NCI-H748 (cell line): ENCODE data around the gene EHMT2.

Experiments
- DNase-seq: peaks from one replicate; lab custom pipeline; 2025; ENCODE audit not compliant: unreplicated experiment; lab: John Stamatoyannopoulos, UW

Gene EHMT2

GRCh38 chr6:31892821-31893220 is 4.7 kb downstream of the EHMT2 start:
- no peak for DNase-seq

DNA sequence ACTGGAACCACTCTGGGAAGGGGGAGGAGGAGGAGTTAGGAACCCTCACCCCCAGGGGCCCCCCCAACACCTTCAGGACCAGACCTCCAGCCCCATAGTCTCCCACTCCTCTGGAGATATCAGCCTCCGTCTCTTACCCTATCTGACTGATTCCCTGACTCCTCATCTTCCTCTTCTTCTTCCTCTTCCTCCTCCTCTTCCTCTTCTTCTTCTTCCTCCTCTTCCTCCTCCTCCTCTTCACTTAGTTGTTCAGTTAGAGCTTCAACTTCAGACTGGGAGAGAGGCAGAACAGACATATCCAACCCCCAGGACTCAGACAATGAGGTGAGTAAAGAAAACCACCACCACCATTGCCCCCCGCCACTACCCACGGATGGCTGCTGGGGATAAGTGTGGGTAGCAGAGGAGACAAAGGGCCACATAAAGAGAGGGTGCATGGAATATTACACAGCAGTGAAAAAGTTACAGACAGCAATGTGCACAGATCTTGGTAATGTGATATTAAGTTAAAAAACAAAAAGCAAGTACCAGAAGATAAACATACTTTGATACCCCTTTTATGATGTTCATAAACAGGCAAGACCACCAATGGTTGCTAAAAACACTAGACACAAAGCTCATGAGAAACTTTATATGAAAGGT is 8.0 kb downstream of the EHMT2 start:
- no peak for DNase-seq

- DNase-seq: no peak
These were observed 8.9 kb downstream of the EHMT2 start for GRCh38 chr6:31888276-31889258.

GRCh38 chr6:31887173-31888007 is 10.1 kb downstream of the EHMT2 start:
- DNase-seq: no peak

- no peak for DNase-seq
These were observed 10.9 kb downstream of the EHMT2 start for GRCh38 chr6:31886541-31886991.

- DNase-seq: no peak
These were observed 12.9 kb downstream of the EHMT2 start for GRCh38 chr6:31884528-31885035.

GRCh38 chr6:31883676-31884075 is 13.8 kb downstream of the EHMT2 start:
- DNase-seq: no peak

DNA sequence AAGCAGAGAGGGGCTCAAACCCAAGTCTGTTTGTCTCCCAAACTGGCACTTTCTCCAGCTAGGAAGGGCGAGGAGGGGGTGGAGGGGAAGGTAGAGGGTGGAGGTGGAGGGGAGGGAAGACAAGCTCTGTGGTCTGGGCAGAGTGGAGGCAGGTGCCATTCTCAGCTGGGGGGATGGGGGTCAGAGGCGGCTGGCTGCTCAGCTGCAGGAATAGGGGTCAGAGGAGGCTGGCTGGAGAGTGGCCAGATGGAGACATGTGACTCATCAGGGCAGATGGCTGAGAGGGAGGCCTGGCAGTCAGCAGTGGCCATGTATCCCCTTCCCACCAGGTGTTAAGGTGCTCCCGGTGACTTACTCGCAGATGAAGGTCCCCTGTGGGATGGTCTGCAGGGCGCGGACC is 15.2 kb downstream of the EHMT2 start:
- DNase-seq: no peak

DNA sequence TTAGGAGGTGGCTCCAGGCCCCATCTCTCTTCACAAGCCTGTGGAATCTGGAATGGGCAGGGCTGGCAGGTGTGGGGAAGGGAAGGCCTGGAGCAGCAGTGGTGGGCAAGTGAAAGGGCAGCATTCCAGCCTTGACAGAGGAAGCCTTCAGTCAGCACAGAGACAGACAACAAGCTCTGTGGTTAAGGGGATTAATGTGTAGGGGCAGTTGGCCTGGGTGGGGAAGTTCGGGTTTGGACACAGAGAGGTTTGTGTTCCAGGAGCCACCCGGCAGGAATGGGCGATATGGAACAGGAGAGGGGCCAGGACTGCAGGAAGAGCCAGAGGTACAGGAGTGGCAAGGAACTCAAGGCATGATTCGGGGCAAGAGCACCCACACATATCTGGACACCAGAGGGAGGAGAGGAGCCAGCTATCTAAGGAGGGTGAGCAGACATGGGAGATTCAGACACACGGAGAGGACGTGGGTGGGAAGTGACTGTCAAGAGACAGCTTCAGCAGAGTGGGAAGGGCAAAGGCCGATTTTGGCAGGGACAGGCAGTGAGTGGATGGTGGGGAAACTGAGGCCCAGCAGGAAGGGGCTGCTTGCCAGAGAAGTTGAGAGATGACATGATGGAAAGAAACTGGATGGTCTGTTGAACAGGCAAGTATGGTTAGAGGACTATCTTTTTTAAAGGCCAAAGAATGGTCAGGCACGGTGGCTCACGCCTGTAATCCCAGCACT is 16.2 kb downstream of the EHMT2 start:
- no peak for DNase-seq

- no peak for DNase-seq
These were observed 16.9 kb downstream of the EHMT2 start for GRCh38 chr6:31880616-31881015.

GRCh38 chr6:31879901-31880300 is 17.6 kb downstream of the EHMT2 start:
- DNase-seq: no peak

GRCh38 chr6:31879143-31879542 is 18.4 kb downstream of the EHMT2 start:
- DNase-seq: no peak

DNA sequence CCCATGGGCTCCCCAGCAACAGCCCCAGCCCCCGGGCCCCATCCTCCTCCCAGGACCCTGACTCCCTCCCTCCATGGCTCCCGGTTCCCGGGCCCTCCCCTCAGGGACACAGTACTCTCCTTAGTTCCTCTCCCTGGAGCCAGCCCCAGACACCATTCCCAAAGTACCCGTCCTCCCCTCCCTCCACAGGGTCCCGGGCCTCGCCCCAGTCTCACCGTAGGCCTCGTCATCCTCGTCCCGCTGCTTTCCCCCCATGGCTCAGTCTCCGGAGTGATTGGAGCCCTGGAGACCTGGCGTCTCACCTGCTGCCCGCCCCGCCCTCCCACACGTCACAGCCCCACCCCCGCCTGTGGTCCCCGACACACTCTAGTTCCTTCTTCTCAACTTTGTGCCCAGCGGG is 18.8 kb downstream of the EHMT2 start, which contains the start of gene SLC44A4:
SLC44A4 (minus strand) TSS at position 272 of the 400 bp plus-strand sequence; CDS start at position 255, 17 bp downstream.
- DNase-seq: no peak

DNA sequence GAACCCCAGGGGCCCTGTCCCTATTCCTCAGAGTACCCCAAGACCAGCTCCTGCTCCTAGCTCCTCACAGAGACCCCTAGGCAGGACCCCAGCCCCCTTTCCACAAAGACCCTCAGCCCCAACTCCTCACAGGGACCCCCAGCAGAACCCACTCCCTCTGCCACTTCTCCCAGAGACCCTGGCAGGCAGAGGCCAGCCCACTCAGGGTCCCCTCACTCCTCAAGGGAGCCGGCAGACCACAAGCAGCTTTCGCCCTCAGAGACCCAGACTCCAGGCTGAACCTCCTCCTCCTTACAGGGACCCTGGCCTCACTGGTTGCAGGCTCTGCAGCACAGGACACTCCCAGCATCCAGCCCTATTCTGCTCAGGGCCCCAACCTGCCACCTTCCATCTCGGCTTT is 19.3 kb downstream of the EHMT2 start:
- no peak for DNase-seq

DNA sequence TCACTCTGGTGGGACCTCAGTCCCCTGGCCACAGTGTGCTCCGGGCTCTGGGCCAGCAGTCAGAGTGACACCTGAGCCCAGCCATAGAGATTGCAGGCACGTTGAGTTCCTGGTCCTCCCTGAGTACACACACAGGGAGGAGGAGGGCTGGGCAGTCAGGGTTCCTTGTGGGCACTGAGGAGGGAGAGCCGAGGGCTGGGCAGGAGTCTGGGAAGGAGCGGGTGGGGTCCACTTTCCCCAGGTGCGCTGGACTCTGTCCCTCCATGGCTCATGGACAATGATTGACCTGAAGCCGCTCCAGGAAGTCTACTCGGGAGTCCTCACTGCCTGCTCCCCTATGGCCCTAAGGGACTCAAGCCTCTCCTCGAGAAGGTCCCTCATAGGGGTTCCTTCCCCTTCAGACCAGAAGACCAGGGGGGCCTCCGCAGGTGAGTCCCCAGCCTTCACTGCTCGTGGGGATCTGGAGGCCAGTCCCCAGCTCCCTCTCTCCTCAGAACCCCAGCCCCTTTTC is 19.8 kb downstream of the EHMT2 start:
- no peak for DNase-seq

- DNase-seq: no peak
These were observed 20.3 kb downstream of the EHMT2 start for GRCh38 chr6:31877125-31877650.

GRCh38 chr6:31876357-31876756 is 21.1 kb downstream of the EHMT2 start:
- DNase-seq: no peak

DNA sequence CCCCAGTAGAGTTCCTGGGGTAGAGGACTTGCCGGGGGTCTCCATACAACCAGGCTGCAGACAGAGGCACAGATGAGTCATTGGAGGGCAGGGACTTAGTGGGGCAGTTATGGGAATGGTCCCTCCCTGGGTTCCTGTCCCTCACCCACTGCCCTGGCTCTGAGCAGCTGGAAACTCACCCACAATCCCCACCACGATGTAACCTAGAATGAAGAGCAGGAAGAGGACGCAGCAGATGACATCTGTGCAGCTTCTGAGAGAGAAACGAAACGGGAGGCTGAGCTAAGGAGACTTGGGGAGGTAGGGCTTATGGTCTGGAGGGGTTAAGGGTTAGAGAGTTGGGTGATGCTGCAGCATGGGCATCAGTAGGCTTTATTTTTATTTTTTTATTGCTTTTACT is 21.6 kb downstream of the EHMT2 start:
- DNase-seq: no peak

DNA sequence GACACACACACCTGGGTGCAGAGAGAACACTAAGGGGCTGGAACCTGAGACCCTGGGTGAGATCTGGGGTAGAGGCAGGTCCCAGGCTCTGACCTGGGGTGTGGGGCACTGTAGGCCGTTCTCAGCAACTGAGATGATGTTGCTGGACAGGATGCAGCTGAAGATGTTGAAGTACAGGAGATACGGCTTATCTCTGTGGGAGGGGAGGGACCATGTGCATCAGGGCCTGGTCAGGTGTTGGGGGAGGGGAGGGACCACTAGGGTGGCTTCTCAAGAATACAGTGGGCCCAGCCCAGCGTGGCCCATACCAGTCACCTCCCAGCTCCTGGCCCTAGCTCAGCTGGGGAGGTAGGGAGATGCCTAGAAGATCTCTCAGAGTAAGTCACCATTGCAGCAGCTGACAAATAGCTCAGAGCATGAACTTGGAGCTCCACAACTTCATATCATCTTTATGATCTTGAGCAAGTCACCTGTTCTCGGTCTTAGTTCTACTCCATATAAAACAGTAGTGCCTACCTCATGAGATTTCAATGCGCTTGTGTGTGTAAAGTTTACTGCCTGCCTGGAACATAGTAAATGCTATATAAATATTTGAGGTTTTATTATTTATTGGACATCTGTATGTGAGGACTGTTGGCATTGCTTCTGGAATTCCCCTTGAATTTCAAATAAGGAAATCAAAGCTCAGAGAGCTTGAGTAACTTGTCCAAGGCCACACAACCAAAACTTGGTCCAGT is 22.5 kb downstream of the EHMT2 start:
- no peak for DNase-seq
